ENCODE data around the gene CDH12.
"Not testable (repeated sequence)": the region's sequence is repeated elsewhere in the genome, so short reads cannot be mapped to it uniquely, and the experiment has no call there.

CDH12 gene

GRCh38 chr5:22278164-22278563, 575.0 kb downstream of the CDH12 start:
- DNase-seq (ENCODE audit: low read depth) = no peak

- DNase-seq (ENCODE audit: low read depth) = no peak
These were observed 576.1 kb downstream of the CDH12 start for GRCh38 chr5:22277006-22277405.

GRCh38 chr5:22265855-22266254, 587.3 kb downstream of the CDH12 start:
- not testable (repeated sequence) for DNase-seq (ENCODE audit: low read depth)

- no peak for DNase-seq (ENCODE audit: low read depth)
These were observed 595.0 kb downstream of the CDH12 start for GRCh38 chr5:22258139-22258538.

GRCh38 chr5:22250528-22250927, 602.6 kb downstream of the CDH12 start:
- DNase-seq (ENCODE audit: low read depth) = no peak

GRCh38 chr5:22249209-22249729, 603.9 kb downstream of the CDH12 start:
- no peak for DNase-seq (ENCODE audit: low read depth)

- no peak for DNase-seq (ENCODE audit: low read depth)
These were observed 607.4 kb downstream of the CDH12 start for GRCh38 chr5:22245770-22246169.

- DNase-seq (ENCODE audit: low read depth) = no peak
These were observed 610.6 kb downstream of the CDH12 start for GRCh38 chr5:22242532-22242931.

GRCh38 chr5:22238047-22238446, 615.1 kb downstream of the CDH12 start:
- DNase-seq (ENCODE audit: low read depth) = no peak

- no peak for DNase-seq (ENCODE audit: low read depth)
These were observed 626.7 kb downstream of the CDH12 start for GRCh38 chr5:22226423-22226822.

GRCh38 chr5:22223079-22223478, 630.1 kb downstream of the CDH12 start:
- no peak for DNase-seq (ENCODE audit: low read depth)

- DNase-seq (ENCODE audit: low read depth) = not testable (repeated sequence)
These were observed 639.2 kb downstream of the CDH12 start for GRCh38 chr5:22213703-22214495.

- not testable (repeated sequence) for DNase-seq (ENCODE audit: low read depth)
These were observed 640.7 kb downstream of the CDH12 start for GRCh38 chr5:22212254-22212991.

GRCh38 chr5:22208463-22208862, 644.7 kb downstream of the CDH12 start:
- DNase-seq (ENCODE audit: low read depth) = not testable (repeated sequence)

- not testable (repeated sequence) for DNase-seq (ENCODE audit: low read depth)
These were observed 664.5 kb downstream of the CDH12 start for GRCh38 chr5:22188651-22189050.

- DNase-seq (ENCODE audit: low read depth) = not testable (repeated sequence)
These were observed 665.4 kb downstream of the CDH12 start for GRCh38 chr5:22187632-22188228.

- not testable (repeated sequence) for DNase-seq (ENCODE audit: low read depth)
These were observed 683.9 kb downstream of the CDH12 start for GRCh38 chr5:22169226-22169625.

- not testable (repeated sequence) for DNase-seq (ENCODE audit: low read depth)
These were observed 684.4 kb downstream of the CDH12 start for GRCh38 chr5:22168704-22169103.

- DNase-seq (ENCODE audit: low read depth) = not testable (repeated sequence)
These were observed 687.2 kb downstream of the CDH12 start for GRCh38 chr5:22165931-22166330.

- DNase-seq (ENCODE audit: low read depth) = not testable (repeated sequence)
These were observed 688.0 kb downstream of the CDH12 start for GRCh38 chr5:22164910-22165748.

- not testable (repeated sequence) for DNase-seq (ENCODE audit: low read depth)
These were observed 696.2 kb downstream of the CDH12 start for GRCh38 chr5:22156953-22157352.

GRCh38 chr5:22154779-22155178, 698.4 kb downstream of the CDH12 start:
- DNase-seq (ENCODE audit: low read depth) = not testable (repeated sequence)

Measured in activated T-helper 1 cell treated with Interleukin-2 at 50 U/mL for 16 hours (primary cell).